Cardiac septum (tissue), 1 donor: ENCODE data around the gene CACNA1C. TPM values are rescaled to one million over a fixed set of nuclear protein-coding genes. Genes with fewer than 3 reads are reported as not detected.
"Not testable (repeated sequence)": the region's sequence is repeated elsewhere in the genome, so short reads cannot be mapped to it uniquely, and the experiment has no call there.

Experiments used
- DNase-seq: peaks from one replicate; pipeline ENCODE4 v3.0.0-alpha.2; 2020; ENCODE audit warnings: low spot score
- intact Hi-C: fragments of 100-400 bp; cut with DNase I; formaldehyde crosslinking; loops from one replicate; pipeline ENCODE4 v1.14.0; 2022
- total RNA-seq: library from RNA; stranded (reverse); fragmentation: NEBNext Ultra II Directional; extraction: Animal tissue kit (Norgen Biotek cat#: 25700); gene quantifications from one replicate; pipeline ENCODE4 v1.2.1, GENCODE V29; 2021
- donor health status: DM: no; HTN: no; CAD: no.

The CACNA1C gene
- total RNA-seq, 1 donor from 2014 or later: 182 TPM

DNA sequence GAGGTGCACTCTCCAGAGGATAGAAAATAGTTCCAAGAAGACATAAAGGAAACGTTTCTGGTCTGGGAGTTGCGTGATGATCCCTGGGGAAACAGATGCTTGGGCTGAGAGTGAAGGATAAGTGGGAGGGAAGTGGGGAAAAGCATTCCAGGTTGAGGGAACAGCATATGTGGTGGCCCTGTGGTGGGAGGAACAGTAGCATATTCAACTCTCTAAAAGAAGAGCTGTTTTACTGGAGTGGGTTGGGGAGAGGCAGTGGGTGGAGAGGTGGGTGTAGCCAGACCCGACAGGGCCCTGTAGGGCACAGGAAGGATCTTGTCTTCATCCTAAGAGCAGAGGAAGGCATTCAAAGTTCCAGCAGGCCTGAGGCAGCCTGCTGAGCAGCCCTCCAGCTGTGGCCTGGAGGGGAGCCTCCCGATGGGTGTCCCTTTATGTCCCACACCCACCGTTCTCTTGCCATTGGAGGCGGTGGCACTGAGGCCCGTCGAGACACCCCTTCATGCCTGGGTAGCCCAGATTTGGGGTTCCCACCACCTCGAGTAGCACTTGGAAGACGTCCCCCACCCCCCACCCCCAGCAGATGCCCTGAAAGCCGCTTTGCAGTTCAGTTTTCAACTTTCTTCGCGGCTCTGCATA, 431.5 kb downstream of the CACNA1C start:
- intact Hi-C loops: no loop called here
- peak; percentile 67 for DNase-seq

DNA sequence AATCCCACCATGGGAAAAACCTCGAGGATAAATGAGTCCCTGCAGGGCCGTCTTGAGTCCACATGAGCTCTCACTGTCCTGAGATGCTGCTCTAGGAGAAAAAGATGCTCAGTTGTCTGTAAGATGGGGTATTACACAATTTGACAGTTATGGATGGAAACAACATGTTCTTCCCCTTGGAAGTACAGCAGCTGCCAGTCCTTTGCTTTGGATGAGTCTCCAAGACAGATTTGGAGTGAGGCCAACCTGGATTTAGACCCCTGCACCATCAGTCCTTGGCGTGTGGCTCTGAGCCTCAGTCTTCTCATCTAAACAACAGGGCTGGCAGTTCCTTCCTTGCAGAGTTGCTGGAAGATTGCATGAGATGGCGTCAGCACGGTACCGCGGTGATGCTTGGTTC, 432.9 kb downstream of the CACNA1C start:
- DNase-seq: peak; percentile 0
- intact Hi-C loops: no loop called here

- intact Hi-C loops: no loop called here
- peak; percentile 22 for DNase-seq
Measured at GRCh38 chr12:2486796-2487195, 434.0 kb downstream of the CACNA1C start.

GRCh38 chr12:2487278-2487677, 434.5 kb downstream of the CACNA1C start:
- intact Hi-C loops: no loop called here
- no peak for DNase-seq

DNA sequence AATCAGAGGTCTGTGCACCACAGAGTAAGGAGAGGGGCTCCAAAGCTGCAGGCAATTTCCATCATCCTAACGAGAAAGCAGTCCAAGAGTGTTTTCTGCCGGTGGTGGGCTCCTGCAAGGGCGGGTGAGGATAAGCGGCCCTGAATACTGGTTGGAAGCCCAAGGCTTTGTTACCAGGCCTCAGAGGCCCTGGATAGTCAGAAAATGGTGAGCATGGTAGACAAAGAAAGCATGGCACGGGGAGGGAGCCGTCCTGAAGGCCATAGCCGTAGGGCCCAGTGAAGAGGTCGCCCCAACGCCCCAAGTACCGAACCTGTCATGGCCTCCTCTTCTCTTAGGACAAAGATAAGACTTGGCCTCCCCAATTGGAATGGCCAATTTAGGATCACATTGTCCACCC, 435.3 kb downstream of the CACNA1C start:
- intact Hi-C loops: no loop called here
- DNase-seq: peak; percentile 57

DNA sequence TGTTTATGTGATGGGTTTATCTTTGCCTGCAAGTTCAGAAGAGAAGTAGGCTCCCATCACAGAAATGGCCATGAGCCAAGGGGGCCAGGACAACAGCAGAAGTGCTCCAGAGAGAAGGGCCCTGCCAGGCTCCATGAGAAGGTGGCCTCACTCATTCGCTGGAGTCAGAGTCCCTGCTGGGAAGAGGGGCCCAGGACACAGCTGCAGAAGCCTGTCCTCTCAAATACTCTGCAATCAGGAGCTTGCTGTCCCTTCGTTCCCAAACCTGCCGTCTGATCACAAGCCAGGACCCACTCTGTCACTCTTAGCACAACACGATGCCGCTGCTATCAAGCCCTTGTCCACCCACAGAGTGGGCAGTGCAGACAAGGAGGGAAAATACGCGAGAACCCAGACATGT, 435.8 kb downstream of the CACNA1C start:
- DNase-seq: peak; percentile 55

DNA sequence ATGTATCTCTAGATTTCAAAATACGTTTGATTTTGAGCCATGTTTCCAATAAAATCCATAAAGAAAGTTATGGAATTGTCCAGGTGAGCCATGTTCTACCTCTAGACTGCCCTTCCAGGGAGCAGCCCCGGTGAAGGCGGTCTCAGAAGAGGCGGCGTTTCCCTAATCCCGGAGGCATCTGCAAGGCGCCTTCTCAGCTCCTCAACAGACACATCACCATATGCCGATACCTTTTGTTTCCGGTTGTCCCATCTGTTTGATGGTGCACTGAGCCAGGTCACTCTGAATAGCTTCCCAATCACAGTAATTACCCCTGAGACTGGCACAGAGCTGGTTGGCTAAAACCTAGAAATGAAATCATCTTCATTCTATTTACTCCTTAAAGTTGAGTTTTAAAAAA, 436.5 kb downstream of the CACNA1C start:
- peak; percentile 55 for DNase-seq
- intact Hi-C loops: no loop called here

More for the DNA sequence above, 435.8 kb downstream of the CACNA1C start:
- intact Hi-C loops: no loop called here

- no peak for DNase-seq
- intact Hi-C loops: no loop called here
Measured at GRCh38 chr12:2490831-2491230, 438.0 kb downstream of the CACNA1C start.

- DNase-seq, intact Hi-C loops: not testable (repeated sequence)
Measured at GRCh38 chr12:2491349-2491748, 438.6 kb downstream of the CACNA1C start.

- intact Hi-C loops: loop anchor here (1.0 kb wide), 1 partner anchor 34 kb away; no protein-coding TSS in a partner anchor
- DNase-seq: peak; percentile 38
Measured at GRCh38 chr12:2492236-2492635, 439.4 kb downstream of the CACNA1C start.

DNA sequence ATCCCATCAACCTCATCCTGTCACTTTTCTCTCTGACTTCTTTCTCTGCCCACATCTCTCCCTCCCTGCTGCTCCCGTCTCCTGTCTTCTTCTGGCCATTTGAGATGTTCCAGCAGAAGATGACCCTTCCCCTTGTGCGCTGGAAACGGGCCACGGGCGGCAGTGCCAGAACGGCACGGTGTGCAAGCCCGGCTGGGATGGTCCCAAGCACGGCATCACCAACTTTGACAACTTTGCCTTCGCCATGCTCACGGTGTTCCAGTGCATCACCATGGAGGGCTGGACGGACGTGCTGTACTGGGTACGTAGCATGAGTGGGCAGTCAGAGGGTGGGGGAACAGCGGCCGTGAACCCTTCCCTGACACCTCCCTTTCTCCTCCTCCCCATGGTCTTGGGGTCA, 440.3 kb downstream of the CACNA1C start:
- peak; percentile 66 for DNase-seq
- intact Hi-C loops: no loop called here

DNA sequence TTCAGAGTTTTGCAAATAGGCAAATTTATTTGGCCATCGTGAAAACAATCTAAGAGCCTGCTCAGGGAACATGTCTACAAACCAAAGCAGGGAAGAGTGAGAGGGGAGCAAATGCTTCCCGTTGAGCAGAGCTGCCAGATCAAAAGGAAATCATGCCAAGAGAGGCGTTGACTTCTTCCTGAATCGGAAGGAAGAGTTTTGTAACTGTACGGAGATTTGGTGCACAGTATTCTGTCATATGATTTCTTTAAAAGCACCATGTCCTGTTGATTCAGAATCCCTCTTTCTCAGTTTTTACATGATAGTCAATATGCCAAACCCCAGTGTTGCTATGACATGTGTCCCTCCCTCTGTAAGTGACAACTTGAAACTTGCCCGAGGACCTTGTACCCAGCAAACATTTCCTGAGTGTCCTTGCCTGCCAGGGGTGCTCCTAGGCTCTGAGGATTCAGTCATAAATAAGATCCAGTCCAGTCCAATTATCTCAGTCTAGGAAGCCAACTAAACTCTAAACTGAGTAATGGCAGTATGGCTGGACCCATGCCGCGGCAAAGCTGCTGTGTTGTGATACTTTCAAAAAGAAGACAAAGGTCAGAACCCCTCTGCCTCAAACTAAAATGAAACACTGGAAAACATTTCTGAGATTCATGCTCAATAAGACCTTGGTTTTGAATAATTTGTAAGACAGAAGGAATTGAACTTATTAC, 441.9 kb downstream of the CACNA1C start:
- no peak for DNase-seq
- intact Hi-C loops: loop anchor here (5.0 kb wide), 1 partner anchor 88 kb away; no protein-coding TSS in a partner anchor

DNA sequence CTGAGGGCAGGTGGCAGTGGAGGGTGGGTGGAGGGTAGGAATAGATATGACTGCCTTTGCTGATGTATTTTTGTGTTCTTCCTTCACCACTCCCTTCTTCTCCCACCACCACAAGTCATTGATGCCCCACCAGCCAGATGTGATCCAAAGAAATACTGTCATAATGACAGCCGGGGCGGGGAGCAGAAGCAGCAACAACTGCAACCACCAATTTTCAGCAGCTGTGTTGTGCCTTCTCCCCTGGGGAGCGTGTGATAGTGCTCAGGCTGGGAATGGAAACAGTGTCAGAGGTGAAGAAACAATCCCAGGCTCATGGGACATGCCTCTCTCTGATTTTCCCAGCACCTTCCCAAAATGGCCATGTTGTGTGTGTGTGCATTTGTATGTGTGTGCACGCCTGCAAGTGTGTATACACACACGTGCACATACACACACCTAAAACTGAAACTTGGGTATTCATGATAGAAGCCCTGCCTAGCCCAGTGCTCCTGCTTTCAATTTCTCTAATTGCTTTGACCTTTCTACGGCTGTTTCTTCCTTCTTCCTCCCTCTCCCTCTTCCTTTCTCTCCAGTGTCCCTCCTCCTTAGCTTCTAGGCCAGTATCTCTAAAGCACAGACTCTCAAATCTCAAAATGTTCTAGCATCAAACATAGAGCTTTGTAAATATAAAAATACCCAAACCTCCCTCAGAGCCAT, 442.8 kb downstream of the CACNA1C start:
- intact Hi-C loops: loop anchor here (5.0 kb wide), 1 partner anchor 87 kb away; no protein-coding TSS in a partner anchor
- DNase-seq: peak; percentile 67

DNA sequence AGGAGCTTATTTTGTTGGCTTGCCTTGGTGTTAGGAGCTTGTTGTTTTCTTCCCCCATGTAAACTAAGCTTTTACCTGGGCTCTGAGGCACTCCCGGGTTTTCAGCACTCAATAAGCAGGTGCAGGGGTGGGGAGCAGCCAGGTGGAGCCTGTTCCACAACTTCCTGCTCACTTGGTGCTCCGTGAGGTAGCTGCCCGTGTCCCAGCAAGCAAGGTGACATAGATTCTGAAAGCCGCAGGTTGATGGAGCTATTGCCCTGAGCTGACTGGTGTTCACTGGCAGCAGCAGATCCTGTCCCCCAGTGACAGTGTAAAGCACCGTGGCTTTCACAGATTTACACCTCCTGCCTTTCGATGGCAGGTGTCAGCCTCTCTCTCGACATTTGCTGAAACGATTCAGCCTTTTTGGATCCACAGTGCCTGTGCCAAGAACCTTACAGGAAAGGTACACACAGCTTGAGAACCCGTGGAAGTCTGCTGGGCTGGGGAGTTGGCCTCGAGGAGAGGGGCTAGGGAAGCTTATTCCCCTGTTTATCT, 446.2 kb downstream of the CACNA1C start:
- DNase-seq: no peak
- intact Hi-C loops: loop anchor here (5.0 kb wide), 1 partner anchor 83 kb away; no protein-coding TSS in a partner anchor

DNA sequence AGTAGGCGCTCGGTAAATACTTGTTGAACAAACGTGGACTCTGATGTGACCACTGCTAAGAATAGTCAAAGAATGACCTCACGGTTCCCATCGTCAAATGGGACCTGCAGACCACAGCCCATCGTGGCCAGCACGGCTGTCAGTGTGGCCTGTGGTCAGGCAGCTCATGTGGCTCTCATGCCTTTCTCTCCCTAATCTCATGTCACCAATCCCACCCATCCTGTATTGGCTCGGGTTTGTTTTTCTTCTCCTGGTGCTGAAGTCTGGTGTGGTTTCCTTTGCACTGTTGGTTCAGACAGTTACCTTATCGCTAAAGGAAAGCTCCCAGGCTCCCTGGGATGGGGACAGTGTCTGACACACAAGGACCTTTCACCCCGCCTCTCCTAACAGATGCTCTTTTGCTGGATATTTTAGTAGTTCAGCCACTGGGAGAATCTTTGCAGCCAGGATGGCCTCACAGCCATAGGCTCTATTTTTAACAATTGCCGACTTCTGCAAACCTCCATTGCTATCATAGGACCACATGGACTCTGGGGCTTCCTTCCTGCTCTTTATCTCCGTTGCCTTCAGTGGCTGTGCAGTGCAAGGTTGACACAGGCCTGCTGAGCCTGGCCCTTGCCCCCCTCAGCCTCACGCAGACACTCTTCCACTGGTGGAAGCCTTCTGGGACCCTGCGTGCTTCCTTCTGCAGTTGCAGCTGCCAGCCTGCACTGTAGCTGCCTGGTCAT, 448.8 kb downstream of the CACNA1C start:
- peak; percentile 74 for DNase-seq
- intact Hi-C loops: no loop called here

DNA sequence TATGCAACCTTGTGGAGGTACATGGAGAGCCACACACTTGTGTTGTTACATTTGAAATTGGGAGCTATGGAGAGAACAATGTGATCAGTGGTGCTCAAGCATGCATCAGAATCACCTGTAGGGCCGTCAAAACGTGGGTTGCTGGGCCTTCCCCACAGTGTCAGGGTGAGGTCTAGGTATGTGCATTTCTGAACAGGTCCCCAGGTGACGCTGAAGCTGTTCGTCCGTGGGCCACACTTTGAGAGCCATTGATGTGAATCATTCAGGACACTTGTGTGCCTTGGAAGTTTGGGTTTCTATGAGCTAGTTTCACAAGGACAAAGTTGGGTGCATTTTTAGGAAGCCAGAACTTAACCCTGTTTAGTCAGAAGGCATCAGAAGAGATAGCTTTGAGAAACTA, 450.2 kb downstream of the CACNA1C start:
- DNase-seq: no peak
- intact Hi-C loops: no loop called here

DNA sequence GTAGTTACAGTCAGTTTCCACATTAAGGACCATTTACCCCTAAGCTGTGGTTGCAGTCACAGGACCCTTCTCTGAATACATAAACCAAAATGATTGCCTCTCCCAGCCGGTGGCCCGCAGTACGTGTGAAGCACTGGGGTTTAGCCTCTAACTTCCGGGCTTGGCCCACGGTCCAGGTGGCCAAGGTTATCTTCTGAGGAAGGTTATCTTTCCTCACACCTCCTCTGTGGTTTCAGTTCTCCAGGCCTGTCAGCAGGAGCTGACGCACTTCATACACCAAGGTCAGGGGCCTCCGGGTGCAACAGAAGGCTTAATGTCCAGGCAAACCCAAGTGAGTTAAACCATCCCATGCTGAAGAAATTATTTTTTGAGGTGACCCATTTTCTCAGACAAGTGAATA, 451.0 kb downstream of the CACNA1C start:
- intact Hi-C loops: no loop called here
- no peak for DNase-seq

DNA sequence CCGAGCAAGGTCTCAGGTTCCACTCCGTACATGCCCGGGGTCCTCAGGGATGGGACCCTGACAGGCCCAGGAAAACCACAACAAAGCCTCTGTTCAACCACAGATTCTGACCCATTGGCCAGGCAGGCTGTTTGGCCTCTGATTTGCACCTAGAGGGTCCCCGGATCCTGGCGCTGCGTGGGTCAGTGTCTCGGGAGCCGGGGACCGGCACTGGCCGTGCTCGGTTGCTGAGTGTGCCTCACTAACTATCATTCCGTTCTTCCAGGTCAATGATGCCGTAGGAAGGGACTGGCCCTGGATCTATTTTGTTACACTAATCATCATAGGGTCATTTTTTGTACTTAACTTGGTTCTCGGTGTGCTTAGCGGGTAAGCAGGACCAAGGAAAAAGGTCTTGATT, 451.8 kb downstream of the CACNA1C start:
- intact Hi-C loops: no loop called here
- DNase-seq: no peak

DNA sequence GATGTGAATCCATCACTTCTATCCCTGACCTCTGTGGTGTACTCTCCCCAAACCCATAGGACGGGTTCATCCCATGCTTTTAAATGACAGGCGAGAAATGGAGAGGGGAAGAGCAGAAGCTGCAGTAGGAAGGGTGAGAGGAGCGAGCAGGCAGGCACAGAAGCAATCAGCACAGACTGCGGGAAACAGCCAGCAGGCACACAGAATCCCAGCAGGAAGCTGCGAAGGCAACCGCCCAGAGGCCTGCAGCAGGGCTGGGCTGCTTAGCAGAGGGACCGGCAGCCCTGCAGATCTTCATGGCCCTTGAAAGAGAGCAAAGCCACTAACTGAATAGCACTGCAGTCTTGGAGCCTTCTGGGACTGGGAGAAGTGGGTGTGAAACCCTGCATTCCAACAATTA, 455.0 kb downstream of the CACNA1C start:
- no peak for DNase-seq
- intact Hi-C loops: no loop called here

GRCh38 chr12:2509137-2509536, 456.4 kb downstream of the CACNA1C start:
- no peak for DNase-seq
- intact Hi-C loops: no loop called here
